GM21447 (cell line): ENCODE results near the gene IFI27L2.

Experiments used
- ATAC-seq: cut with Tn5 transposase; IDR thresholded peaks from one replicate; pipeline ENCODE4 v1.9.1; 2021; ENCODE audit not compliant: unreplicated experiment

Gene IFI27L2

GRCh38 chr14:94103554-94104150 lies 25.8 kb downstream of the IFI27L2 start:
- no peak for ATAC-seq

GRCh38 chr14:94102768-94103482 lies 26.5 kb downstream of the IFI27L2 start:
- ATAC-seq: no peak

GRCh38 chr14:94101748-94102147 lies 27.7 kb downstream of the IFI27L2 start:
- no peak for ATAC-seq

- ATAC-seq: no peak
Measured at GRCh38 chr14:94100847-94101246, 28.6 kb downstream of the IFI27L2 start.

GRCh38 chr14:94099006-94099405 lies 30.4 kb downstream of the IFI27L2 start:
- no peak for ATAC-seq

GRCh38 chr14:94098326-94098992 lies 30.9 kb downstream of the IFI27L2 start:
- ATAC-seq: no peak

- ATAC-seq: no peak
Measured at GRCh38 chr14:94097091-94097490, 32.3 kb downstream of the IFI27L2 start.

GRCh38 chr14:94093418-94093817 lies 36.0 kb downstream of the IFI27L2 start:
- ATAC-seq: no peak

GRCh38 chr14:94089479-94089878 lies 39.9 kb downstream of the IFI27L2 start:
- no peak for ATAC-seq

- ATAC-seq: no peak
Measured at GRCh38 chr14:94088516-94088915, 40.9 kb downstream of the IFI27L2 start.

- no peak for ATAC-seq
Measured at GRCh38 chr14:94087891-94088290, 41.5 kb downstream of the IFI27L2 start.

GRCh38 chr14:94081386-94081820 lies 48.0 kb downstream of the IFI27L2 start:
- peak; percentile 26 for ATAC-seq

- peak; percentile 97 for ATAC-seq
Measured at GRCh38 chr14:94080621-94081385, 48.6 kb downstream of the IFI27L2 start, which contains the start of the genes DDX24 and IFI27L1. Gene DDX24 (minus strand): TSS chr14:94081202. CDS start chr14:94079742, 1,460 bp downstream. Gene IFI27L1 (plus strand): TSS chr14:94081310. CDS start chr14:94096938, 15,628 bp downstream.

- ATAC-seq: no peak
Measured at GRCh38 chr14:94079891-94080620, 49.3 kb downstream of the IFI27L2 start.

- ATAC-seq: no peak
Measured at GRCh38 chr14:94077823-94078222, 51.6 kb downstream of the IFI27L2 start.
